Prostate gland (tissue), 2 donors: ENCODE data around the gene POU2AF3.

Experiments used
- CTCF ChIP-seq, 4 experiments: fragments of 200-600 bp in 2 of 4; fragments of 450-650 bp in 2 of 4; sonication (generic) in 2 of 4; IDR thresholded peaks; 1 replicate in 3 of 4; 2 replicates in 1 of 4; pipeline ENCODE4 v1.5.1; 2016 to 2019; ENCODE audit warnings: antibody characterized with exemption in 4 of 4, mild to moderate bottlenecking in 2 of 4, moderate library complexity in 2 of 4
- POLR2A ChIP-seq: fragments of 450-650 bp; IDR thresholded peaks from one replicate; pipeline ENCODE4 v1.6.1; 2016; ENCODE audit warnings: antibody characterized with exemption, mild to moderate bottlenecking

GRCh38 chr11:111297696-111298095 lies 650 bp upstream of the POU2AF3 start:
- TF ChIP-seq CTCF (IDR thresholded peaks at IDR 0.05) = no peak
- no peak for TF ChIP-seq POLR2A
